ENCODE results near the gene CTNNBL1.
"Not testable (repeated sequence)": the region's sequence is repeated elsewhere in the genome, so short reads cannot be mapped to it uniquely, and the experiment has no call there.

Gene CTNNBL1

DNA sequence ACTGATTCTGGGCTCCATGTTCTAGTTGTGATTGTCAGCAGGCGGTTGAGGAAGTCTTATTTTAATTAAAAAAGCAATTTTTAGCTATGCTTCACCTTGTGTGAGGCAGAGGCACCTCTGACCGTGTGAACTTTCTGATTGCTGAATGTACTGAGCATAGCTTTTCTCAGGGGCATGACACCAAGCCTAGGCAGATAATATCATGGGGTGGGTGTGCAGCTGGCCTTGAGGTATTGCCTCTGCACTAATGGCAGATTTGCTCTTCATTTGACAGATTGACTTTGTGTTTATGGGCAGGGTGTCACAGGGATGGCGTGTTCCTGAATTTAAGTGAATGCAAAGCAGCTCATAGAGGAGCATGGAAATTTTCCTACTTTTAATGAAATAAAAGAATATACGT lies 19.6 kb downstream of the CTNNBL1 start:
- DNase-seq: no peak

DNA sequence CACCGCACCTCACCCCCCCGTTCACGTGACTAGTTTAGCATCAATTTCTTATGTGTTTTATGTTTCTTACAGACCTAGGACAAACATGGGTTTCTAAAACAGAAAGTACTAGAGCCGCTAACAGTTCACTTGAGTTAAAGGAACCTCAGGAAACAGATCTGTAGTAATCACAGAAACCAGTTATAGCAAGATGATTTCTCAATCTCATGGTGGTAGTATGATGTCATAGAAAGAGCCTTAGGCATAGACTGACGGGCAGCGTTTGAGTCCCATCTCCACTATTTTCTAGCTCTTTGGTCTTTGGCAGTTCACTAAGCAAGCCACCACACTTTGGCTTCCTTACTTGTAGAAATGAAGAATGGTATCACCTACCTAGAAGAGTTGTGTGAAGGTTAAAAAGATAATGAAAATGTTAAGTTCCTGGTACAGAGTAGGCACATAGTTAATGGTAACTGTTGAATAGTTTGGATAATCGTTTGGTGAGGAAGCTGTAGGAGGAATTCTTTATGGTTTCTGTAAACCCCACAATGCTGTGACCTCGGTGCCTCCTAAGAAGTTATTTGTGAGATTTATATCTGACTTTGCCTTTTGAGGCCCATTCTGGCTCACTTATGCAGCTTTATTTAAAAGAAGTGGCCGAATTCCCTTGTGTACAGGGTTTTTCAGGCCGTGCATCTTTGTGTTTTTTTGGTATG lies 21.3 kb downstream of the CTNNBL1 start:
- DNase-seq: no peak

DNA sequence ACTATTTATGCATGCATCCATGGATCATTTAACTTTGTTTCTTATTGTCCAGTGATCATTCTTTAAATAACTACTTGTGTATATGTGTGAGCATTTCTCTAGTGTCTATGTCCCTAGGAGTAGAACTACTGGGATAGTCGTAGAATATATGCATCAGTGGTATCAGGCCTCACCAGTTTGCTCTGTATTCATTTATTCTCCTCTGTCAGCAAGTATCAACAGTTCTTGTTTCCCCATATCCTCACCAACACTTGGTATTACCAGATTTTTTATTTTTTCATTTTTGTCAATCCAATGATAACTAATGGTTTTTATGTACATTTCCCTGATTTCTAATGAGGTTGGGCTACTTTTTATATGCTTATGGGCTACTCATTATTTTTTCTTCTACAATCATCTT lies 27.9 kb downstream of the CTNNBL1 start:
- DNase-seq: no peak

DNA sequence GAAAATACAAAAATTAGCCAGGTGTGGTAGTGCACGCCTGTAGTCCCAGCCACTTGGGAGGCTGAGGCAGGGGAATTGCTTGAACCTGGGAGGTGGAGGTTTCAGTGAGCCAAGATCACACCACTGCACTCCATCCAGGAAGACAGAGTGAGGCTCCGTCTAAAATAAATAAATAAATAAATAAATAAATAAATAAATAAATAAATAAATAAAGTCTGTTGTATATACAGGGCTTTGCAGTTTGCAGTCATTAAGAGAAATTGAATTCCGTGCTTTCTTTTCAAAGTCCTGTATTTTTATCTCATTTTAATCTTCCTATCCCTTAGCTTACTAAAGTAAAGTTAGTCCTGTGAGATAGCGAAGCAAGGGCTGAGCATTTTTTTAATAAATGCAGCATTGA lies 28.5 kb downstream of the CTNNBL1 start:
- DNase-seq: not testable (repeated sequence)

DNA sequence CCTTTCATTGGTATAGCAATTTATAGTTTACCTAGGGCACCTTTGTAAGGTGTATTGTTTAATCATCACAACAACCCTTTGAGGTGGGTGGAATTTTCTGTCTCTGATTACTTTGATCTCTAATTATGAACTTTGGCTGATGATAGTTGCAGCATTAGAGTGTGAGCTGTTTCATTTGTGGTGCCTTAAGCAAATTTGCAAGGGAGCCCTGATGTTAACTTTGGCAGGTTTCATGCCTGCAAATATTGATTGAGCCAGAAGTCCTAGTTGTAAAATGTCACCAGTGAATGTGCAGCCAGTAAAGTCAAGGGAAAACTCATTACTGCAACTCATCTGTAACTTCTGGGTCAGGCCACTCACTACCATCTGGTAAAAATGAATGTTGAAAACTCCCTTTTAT lies 29.8 kb downstream of the CTNNBL1 start:
- no peak for DNase-seq

DNA sequence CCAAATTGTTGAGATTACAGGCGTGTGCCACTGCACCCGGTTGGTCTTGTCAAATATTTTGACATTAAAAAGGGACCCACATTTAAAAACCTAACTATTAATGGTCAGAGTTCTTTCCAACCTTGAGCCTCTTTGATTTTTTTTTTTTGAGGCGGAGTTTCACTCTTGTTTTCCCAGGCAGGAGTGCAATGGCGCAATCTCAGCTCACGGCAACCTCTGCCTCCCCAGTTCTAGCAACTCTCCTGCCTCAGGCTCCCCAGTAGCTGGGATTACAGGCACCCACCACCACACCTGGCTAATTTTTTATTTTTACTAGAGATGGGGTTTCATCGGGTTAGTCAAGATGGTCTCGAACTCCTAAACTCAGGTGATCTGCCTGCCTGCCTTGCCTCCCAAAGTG lies 31.3 kb downstream of the CTNNBL1 start:
- DNase-seq: no peak

DNA sequence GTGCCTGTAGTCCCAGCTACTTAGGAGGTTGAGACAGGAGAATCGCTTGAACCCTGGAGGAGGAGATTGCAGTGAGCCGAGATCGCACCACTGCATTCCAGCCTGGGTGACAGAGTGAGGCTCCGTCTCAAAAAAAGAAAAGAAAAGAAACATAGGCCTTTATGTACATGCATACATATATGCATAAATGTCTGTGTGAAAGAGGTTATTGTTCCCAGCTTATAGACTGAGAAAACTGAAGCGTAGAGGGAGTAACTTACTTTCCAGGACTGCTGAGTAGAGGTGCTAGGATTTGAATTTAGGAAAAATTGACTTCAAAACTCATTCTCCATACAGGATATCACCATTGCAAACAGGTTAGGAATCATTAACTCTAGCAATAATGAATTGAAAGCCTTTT lies 32.0 kb downstream of the CTNNBL1 start:
- DNase-seq: no peak

DNA sequence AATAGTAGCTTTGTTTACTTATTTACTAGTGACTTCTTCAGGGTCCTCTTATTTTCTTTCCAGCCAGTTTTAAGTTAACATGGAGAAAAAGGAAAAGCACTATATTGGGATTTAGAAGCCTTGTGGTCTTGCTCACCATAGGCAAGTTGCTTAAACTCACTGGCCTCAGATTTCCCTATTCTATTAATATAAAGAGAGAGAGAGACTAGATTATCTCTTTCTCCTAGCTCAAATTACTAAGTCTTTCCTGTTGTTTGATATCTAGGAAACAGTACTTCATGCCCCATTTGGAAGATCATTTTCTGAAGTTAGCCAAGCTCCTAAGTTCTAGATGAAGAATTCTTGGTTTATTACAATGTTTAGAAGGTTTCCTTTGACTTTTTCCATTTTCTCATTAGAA lies 32.5 kb downstream of the CTNNBL1 start:
- no peak for DNase-seq

DNA sequence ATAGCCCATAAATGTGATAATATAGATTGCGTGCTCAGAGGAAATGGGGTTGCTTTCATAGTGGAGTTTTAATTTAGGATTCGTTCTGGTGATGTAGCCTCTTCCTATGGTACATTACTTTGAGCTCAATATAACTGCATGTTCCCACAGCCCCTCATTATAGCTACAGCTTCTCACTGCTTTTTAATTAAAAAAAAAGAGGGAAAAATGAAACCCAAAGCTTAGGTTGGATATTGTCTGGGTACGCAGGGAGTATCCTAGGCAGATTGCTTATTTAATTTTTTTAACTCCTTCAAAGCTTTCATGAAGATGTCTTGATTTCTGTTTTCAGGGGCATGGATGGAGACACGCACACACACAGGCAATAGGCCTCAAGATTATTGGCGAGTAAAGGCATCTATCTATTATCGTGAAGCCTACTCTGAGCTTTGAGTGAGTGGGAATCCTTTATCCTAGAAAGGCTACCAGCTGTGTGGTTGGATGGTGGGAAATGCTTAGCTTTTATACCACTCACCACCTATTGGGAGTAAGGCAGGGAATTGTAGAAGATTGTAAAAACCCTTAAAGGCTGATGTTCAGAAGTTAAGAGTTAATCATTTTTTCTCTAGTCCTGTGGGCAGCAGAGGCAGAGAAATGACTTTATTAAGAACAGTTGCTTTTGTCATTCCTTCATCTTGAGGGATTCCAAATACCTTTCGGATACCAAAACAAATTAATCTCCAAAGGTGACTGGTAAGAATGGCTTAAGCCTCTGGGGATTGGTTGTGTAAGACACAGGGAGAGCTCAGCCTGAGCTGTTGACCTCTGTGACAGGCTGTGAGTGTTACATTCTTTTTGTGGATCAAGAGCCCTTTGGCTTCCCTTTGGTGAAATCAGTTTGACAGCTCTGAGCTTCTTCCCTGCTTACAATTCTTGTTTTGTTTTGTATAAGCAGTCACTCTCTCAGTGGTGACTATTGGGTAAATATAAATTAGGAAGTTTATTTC lies 33.4 kb downstream of the CTNNBL1 start:
- no peak for DNase-seq

DNA sequence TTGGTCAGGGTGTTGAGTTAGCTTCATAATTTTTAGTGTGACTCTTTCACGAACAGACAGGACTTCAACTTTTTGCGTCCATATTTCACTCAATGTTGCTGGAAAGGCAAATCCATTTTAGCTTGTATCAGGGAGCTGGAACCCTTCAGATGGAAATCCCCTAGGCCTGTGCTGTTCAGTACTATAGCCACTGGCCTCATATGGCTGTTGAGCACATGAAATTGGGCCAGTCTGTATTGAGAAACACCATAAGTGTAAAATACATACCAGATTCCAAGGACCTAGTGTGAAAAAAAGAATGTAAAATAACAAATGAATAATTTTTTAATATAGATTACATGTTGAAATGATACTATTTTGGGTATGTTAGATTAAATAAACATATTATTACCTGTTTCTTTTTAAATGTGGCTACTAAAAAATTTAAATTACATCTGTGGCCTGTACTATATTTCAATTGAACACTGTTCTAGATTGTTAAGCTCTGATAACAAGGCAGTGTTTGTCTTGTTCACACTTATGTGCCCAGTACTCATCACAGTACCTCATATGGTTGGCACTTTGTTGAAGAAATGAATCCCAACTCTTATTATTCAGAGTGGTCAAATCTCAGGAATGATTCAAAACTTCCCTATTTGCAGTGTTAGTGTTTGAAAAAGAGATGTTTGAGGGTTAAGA lies 34.3 kb downstream of the CTNNBL1 start:
- no peak for DNase-seq

DNA sequence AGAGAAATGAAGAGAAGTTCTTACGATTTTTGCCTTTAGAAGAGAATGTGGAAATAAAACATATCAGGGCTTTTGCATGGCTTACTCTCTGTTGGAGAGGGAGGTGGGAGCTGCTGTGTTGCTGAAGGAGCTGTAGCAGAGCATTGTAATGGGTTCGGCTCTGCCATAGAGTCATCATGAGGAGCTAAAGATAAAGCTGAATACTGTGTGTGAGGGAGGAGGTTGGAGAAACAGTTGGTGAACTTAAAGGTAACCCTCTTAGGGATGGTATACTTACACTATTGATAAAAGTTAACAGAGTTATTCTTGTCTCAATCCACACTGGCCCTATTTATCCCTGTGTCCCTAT lies 34.8 kb downstream of the CTNNBL1 start:
- DNase-seq: no peak

DNA sequence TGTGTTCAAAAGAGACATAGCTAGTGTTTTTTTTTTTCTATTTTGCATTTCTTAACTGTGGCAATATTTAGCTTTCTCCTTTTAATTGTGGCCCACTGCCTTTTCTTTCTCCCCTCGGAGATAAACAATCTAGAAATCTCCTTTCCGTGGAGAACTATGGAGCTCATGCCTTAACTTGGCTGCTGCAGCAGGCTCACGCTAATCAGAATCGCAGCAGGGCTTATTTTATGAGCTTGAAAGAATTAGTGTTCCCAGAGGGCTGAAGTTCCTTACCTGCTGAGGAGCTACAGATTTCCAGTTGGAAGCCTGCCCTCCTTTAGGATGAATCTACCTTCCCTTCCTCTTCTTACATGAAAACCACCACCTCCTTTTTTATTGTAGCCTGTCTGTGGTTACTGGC lies 35.6 kb downstream of the CTNNBL1 start:
- DNase-seq: no peak

DNA sequence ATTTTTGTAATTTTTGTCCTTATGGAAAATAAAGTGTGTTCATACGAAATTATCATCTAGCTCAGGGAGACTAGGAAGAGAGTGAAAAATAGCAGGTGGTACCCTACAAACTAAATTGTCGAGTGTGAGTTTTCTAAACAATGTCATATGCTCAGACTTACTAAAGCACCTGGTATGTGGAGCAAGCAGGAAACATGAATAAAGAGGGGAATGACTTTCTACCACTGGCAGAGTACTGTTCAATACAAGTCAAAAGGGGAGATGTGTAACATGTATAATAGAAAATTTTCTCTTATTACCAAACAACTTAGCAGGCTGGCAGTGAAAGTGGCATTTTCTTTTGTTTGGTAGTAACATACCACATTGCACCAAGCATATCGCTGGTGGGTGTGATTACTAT lies 36.1 kb downstream of the CTNNBL1 start:
- no peak for DNase-seq

DNA sequence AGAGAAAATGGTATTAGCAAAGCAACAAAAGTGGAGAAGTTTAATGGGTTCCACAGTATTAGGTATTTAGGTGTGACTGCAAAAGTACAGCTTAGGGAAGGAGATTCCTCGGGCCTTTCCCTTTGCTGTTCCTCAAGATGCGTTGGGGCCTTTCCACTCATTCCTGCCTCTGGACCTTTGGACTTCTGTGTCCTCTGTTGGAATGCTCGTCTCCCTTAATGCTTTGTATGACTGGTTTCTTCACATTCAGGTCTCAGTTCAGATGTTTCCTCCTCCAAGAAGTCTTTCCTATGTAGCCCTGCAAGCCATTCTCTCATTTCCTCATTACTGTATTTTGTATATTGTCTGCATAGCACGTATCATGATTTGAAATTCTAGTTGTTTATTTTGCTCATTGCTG lies 39.6 kb downstream of the CTNNBL1 start:
- DNase-seq: no peak

DNA sequence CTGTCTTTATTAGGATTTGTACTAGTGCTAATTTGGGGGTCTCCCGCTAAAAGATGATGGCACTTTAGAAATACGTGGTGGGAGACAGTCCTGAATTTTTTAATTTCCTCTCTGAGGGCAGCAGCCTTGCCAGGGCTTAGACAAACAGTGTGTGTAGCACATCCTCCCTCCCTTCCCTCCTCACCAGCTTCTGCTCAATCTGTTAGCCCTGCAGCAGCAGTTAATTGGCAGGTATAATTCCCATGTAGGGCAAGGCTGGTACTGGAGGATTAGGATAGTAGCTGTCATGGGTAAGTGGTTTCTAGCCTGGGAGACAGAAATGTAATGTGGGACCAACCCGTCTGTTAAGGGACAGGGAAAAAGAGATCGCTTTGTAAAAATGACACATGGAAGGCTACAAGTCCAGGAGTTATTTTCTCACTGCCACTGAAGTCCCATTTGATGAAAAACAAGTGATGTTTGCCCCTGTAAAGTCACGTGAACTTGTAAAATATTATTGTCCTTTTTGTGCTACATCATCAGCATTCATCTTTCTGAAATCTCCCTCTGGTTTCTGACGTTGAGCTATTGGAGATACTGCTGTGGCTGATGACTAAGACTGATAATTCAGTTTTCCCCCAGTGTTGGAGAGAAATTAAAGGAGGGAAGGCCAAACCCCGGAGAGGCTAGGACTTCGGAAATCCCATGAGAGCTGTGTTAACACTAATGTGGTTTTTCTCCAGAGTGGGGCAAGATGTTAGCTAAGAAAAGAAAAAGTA lies 40.6 kb downstream of the CTNNBL1 start:
- DNase-seq: no peak

DNA sequence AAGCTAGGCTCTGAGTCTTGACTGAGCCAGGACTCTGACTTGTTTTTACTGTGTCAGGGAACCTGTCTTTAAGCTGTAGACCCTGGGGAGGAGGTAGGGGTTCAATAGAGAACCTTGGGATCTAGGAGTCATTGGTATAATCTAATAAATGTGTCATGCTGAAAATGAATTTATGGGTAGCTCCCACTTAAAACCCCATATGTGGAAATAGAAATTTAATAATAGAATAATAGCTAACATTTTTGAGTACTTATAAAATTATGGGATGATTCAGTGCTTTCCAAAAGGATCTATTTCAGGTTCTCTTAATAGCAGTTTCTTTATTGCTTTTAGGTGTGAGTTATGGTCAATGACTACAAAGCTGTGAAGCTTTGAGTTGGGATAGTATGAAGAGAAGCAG lies 41.7 kb downstream of the CTNNBL1 start:
- DNase-seq: no peak

DNA sequence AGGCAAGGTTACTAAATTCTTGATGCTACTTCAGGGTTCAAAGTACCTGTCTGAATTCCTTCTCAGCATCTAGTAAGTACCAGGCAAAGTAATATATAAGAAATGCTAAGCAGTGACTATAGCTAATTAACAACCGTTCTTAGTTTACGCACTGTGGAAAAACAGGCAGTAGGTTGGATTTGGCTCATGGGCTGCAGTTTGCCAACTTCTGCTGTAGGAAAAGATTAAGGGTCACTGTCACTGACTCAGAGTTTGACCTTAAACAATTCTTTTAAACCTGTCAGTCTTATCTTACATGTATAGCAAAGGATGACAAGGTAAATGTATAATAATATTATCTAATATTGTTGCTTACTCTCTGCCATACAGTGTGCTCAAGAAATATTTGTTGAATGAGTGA lies 42.3 kb downstream of the CTNNBL1 start:
- DNase-seq: no peak

DNA sequence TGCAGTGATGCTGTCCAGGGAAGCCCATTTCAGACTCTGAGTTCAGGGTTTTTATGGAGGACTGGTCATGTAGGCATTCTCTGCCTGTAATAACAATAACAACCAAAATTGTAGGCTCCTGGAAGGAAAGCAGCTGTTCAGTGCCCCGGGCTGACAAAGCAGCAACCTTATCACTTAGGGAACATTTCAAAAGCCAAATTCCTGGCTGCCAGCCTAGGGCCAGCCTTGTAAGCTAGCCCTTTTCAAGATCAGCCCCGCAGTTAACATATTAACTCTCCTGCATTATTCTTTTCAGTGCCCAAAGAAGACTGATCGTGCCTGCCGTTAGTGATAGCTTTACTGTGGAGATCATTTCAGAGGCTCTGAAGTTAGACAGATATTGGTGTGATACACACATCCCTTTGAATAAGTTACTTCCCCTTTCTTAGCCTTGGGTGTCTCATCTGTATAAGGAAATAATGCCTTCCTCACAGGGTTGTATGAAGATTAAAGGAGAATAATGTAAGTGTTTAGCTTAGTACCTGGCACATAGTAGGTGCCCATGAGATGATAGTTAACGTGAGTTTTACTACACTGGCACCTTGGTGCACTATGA lies 44.1 kb downstream of the CTNNBL1 start:
- DNase-seq: no peak

DNA sequence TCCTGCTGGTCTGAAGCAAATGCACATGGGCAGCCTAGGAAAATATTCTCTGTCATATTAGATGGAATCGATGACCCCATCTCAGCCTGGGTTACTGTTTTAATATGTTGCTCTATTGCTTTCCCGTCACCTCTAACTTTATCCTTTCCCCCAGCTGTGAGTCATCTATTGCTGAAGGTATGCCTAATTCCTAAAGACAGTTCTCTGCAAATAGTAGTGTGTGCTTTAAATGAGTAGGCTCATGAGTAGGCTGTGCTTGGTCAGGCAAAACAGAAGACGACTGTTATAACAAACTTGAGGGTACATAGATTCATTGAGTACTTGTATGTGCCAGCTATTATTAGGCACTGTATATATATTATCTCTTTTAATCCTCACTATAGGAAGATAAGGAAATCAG lies 47.2 kb downstream of the CTNNBL1 start:
- no peak for DNase-seq

DNA sequence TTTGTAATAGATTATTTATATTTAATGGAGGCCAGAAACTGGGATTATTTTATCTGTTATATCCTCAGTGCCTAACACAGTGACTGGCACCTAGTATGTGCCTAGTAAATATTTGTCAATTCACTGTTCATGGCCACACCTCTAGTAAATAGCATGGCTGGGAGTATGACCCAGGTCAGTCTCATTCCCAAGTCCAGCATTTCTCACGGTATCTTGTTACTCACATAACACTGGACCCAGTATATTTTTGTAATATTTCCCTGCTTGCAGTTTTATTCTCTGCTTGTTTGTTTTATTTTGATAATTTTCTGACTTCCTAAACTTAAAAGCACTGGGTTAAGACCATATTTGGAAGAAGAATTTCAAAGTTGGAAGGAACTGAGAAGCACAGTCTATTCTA lies 47.7 kb downstream of the CTNNBL1 start:
- DNase-seq: no peak

DNA sequence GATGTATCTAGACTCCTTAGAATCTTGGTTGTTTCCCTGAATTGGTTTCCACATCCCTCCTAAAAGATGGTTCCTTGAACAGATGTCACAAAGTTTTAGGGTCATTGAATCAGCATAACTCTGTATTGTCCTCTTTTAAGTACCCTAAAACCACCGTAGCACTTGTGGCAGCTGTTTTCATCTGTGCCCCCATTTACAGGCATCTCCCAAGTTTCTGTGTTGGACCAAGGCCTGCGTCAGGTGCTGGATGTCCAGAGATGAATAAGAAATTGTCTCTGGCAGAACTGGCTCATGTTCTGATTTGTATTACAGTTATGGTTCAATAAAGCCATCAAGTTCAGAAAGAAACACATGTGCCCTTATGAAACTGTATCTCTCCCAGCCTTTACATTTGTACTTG lies 48.3 kb downstream of the CTNNBL1 start:
- DNase-seq: no peak

DNA sequence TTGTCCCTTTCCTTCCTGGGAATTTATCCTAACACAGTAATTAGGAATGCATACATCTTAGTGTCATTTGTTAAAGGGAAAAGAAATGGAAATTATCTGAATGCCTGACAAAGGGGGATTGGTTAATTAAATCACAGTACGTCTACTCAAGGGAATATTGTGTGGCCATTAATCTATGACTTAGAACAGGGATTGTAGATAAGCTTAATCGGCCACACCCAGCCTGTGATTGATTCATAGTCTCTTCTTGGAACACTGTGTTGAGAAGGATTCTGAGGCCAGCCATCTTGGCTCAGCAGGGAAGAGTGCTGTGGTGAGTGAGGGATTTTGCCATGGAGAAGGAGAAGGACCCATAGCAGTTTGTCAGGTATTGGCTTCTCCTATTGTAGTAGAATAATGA lies 50.5 kb downstream of the CTNNBL1 start:
- DNase-seq: no peak

DNA sequence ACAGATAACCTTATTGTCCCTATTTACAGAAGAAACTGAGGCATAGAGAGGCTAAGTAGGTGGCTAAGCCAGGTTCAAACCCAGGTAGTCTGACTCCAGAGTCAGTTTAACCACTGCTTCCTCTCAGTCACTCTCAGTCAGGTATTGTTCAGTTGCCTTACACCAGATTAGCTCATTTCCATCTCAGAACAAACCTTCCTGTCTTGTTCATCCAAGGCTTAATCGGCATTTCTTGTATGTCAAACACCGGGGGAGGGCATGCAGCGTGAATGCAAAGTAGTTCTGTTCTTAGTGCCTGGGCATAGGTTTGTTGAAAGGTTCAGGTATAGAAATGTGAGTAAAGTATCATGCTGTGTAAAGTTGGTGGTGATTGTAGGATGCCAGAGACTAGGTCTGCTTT lies 51.7 kb downstream of the CTNNBL1 start:
- no peak for DNase-seq

All from stimulated activated CD4-positive, alpha-beta T cell treated with anti-CD3 and anti-CD28 coated beads, Interleukin-4, amount 100 ng/mL, for 24 hours (primary cell).